Mammary epithelial cell (primary cell): ENCODE data around the gene RTN4R.

ENCODE experiments used
- CTCF ChIP-seq, 2 donors: IDR thresholded peaks in 1 of 2; conservative IDR thresholded peaks in 1 of 2; 2 replicates each; pipeline ENCODE4 v1.5.1; 2011 to 2012; ENCODE audit warnings: inconsistent platforms in 2 of 2, low read length in 2 of 2, mild to moderate bottlenecking in 2 of 2, control low read depth in 1 of 2, low read depth in 1 of 2; ENCODE audit not compliant: insufficient read depth in 1 of 2; ENCODE audit errors: extremely low read depth in 1 of 2
- EZH2 ChIP-seq: IDR thresholded peaks from 2 replicates; pipeline ENCODE4 v1.6.1; 2012; ENCODE audit warnings: low read length, inconsistent platforms, borderline replicate concordance

- TF ChIP-seq CTCF (conservative IDR thresholded peaks at IDR 0.05 in 1 of 2, IDR thresholded peaks at IDR 0.05 in 1 of 2; ENCODE audit: extremely low read depth in 1 of 2, insufficient read depth in 1 of 2, low read depth in 1 of 2, low read length in 2 of 2) = no peak
- TF ChIP-seq EZH2 = no peak
These were observed 24.4 kb downstream of the RTN4R start for GRCh38 chr22:20243537-20244249.
